Stimulated activated CD8-positive, alpha-beta memory T cell treated with anti-CD3 and anti-CD28 coated beads, Interleukin-2, amount 100 ng/mL, for 48 hours (primary cell): ENCODE results near the gene INHBB.

Source experiments
- DNase-seq, 2 donors: peaks; one replicate each; pipeline ENCODE4 v3.0.0-alpha.2; 2020; ENCODE audit warnings: low read depth in 2 of 2

INHBB gene

GRCh38 chr2:120342446-120342845 lies 3.5 kb upstream of the INHBB start:
- no peak for DNase-seq

- DNase-seq = no peak
Measured at GRCh38 chr2:120343100-120343432, 2.9 kb upstream of the INHBB start.

GRCh38 chr2:120343433-120344105 lies 2.4 kb upstream of the INHBB start:
- DNase-seq = peak; percentile 51 to 59

- DNase-seq = no peak
Measured at GRCh38 chr2:120344214-120344975, 1.5 kb upstream of the INHBB start.

DNA sequence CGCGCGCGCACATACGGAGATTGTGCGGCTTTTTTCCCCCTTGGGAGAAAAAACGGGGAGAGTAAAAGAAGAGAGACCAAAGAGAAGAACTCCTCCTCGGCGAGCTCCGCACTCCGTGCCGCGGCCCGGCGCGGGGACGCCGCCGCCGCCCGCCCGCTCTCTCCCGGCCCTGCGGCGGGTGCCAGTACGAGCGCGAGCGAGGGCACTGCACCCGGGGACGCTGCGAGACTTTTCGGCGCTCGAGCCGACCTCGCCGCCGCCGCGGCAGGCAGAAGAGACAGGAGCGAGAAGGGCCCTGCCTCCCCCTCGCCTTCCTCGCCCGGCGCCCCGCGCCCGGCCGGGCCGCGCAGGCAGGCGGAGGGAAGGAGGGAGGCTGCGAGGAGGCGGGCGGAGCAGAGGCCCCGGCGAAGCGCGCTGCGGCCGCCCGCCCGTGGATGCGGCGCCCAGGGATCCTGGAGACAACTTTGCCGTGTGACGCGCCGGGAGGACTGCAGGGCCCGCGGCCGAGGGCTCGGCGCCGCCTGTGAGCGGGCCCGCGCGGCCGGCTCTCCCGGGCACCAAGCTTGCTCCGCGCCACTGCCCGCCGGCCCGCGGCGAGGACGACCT lies 857 bp upstream of the INHBB start:
- DNase-seq = peak in 1 of 2 donors; percentile 15

- no peak for DNase-seq
Measured at GRCh38 chr2:120345608-120346007, 328 bp upstream of the INHBB start.

DNA sequence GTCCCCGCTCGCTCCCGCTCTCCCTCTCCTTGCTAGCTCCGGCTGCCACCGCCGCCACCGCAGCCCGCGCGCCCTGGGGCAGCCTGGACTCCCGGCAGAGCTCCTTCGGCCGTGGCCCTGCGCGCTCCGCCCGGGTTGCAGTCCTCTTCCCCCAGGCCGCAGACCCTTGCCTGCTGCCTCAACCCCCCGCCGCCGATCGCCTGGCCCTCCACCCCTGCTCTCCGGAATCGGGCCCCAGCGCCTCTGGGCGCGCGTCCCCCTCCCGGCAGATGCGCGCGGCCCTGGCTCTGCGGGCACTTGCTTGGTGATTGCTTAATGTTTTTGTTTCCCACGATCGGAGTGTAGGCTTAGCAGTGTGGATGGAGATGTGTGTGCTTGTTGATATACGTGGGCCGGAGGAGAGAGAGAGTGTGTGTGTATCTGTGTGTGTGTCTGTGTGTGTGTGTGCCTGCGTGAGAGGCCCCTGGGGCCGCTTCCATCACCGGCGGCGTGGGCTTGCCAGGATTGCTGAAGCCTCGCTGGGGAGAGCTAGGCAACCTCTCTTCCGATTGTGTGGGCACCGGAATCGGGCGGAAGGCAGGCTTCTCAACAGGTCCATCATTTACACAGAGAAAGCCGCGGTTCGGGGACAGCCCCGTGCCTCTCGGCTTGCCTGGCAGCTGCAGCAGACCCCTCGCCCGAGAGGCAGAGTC lies 877 bp downstream of the INHBB start:
- no peak for DNase-seq

- DNase-seq = no peak
Measured at GRCh38 chr2:120347396-120348060, 1.6 kb downstream of the INHBB start.

DNA sequence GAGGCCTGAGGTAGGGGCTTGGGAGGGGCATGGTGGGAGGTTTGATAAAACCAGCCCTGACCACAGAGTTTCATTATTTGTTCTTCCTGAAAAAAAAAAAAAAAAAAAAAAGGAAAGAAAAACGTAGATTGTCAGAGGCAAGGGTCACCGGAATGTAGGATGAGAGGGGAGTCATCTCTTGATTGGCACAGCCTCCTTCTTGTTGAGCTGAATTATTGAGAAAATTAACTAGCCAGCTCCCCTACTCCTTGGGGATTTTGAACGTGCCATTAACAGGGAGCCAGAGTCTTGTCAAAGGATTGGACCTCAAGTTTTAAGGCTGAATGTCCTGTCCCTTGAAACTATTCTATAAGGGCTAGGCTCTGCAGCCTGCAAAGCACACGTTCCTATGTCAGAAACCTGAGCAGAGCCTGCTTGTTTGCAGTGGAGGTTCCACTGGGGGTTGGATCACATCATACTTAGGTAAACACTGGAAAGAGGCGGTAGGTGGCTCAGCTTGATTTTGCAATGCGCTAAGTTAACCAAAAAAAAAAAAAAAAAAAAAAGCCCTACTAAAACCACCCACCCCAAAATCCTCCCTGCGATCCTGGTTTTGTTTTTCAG lies 2.3 kb downstream of the INHBB start:
- DNase-seq = no peak

GRCh38 chr2:120348737-120349439 lies 3.0 kb downstream of the INHBB start:
- DNase-seq = no peak

- no peak for DNase-seq
Measured at GRCh38 chr2:120349440-120349921, 3.5 kb downstream of the INHBB start.

GRCh38 chr2:120350080-120350479 lies 4.1 kb downstream of the INHBB start:
- DNase-seq = no peak

DNA sequence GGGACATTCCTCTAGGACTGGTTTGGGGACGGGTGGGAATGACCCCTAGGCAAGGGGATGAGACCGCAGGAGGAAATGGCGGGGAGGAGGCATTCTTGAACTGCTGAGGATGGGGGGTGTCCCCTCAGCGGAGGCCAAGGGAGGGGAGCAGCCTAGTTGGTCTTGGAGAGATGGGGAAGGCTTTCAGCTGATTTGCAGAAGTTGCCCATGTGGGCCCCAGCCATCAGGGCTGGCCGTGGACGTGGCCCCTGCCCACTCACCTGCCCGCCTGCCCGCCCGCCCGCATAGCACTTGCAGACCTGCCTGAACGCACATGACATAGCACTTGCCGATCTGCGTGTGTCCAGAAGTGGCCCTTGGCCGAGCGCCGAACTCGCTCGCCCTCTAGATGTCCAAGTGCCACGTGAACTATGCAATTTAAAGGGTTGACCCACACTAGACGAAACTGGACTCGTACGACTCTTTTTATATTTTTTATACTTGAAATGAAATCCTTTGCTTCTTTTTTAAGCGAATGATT lies 4.9 kb downstream of the INHBB start:
- DNase-seq = no peak

GRCh38 chr2:120352696-120353590 lies 7.0 kb downstream of the INHBB start:
- DNase-seq = no peak

DNA sequence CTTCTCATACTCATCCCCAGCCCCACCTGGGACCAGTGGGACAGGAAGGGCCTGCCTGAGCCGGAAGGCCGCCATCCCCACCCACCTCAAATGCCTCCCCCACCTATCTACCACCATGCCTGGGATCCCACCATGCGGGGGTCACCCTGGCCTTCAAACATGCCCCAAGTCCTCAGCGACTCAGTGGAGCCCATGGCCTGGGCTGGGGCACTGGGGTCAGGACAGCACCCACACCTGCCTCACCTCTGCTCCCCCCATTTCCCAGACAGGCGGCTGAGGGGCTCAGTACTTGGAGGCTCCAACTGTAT lies 7.6 kb downstream of the INHBB start:
- DNase-seq = no peak

- DNase-seq = no peak
Measured at GRCh38 chr2:120353931-120354330, 8.0 kb downstream of the INHBB start.

GRCh38 chr2:120354467-120354866 lies 8.5 kb downstream of the INHBB start:
- no peak for DNase-seq

GRCh38 chr2:120354935-120355779 lies 9.2 kb downstream of the INHBB start:
- no peak for DNase-seq

DNA sequence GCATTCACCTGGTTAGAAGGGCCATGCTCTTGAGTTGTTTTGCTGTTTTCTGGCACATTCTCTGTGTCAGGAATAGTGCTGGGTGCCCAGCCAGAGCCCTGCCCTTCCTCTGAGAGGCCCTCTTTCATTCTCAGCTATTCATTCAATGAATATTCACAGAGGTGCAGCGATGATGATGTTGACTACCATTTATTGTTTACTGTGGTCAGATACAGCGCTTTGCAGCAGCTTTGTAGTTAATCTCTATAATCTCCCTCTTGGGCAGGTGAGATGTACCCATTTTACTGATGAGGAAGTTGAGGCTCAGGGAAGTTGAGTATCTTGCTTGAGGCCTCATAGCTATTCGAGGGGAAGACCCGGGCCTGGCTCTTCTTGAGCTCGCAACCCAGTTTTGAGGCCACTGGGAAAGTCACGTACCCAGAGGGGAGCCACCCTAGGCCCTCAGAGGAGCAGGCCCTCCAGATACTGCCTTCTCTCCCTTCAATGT lies 9.9 kb downstream of the INHBB start:
- DNase-seq = no peak
